GDM1 (cell line): Measurements from ENCODE around the gene AGMO.

ENCODE experiments used
- DNase-seq: peaks from one replicate; lab custom pipeline; 2025; lab: John Stamatoyannopoulos, UW

AGMO gene

DNA sequence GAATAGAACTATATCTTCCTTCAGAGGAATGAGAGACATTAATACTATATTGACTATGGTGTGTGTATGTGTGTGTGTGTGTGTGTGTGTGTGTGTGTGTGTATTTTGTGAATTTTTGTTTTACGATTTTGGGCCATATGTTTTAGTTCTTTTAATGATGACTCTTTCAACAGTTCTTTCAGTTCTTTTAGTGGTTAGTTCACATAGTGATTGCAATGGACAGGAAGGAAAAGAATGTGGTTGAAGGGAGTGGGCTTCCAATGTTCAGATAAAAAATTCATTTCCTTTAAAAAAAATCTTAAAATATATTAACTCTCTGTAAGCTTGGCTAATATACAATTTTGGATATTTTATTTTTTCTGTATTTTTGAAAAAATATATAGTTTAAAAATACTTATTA, 343.6 kb downstream of the AGMO start:
- DNase-seq, result no peak

GRCh38 chr7:15215616-15216015, 346.2 kb downstream of the AGMO start:
- DNase-seq, result no peak

GRCh38 chr7:15214976-15215375, 346.8 kb downstream of the AGMO start:
- DNase-seq, result no peak

- DNase-seq, result no peak
These were observed 348.7 kb downstream of the AGMO start for GRCh38 chr7:15213093-15213492.

GRCh38 chr7:15209429-15209828, 352.4 kb downstream of the AGMO start:
- no peak for DNase-seq

- DNase-seq, result no peak
These were observed 357.4 kb downstream of the AGMO start for GRCh38 chr7:15204421-15204820.

DNA sequence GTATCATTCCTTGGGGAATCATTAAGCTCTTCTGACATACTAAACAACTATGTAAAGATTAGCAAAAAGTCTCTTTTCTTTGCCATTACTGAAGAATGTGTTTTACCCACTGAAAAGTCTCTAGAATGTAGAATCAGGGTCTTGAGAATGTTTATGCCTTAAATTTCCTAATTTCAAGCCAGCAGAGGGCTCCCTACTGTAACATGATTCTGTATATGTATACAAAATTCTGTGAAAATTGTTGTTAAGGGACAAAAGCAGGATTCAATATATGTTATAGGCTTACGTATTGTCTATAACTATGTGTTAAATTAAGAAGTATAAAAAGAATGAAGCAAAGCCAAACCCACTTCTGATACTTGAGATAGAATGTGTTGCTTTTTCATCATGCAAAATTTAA, 362.3 kb downstream of the AGMO start:
- DNase-seq, result no peak

- no peak for DNase-seq
These were observed 364.5 kb downstream of the AGMO start for GRCh38 chr7:15197042-15197977.

DNA sequence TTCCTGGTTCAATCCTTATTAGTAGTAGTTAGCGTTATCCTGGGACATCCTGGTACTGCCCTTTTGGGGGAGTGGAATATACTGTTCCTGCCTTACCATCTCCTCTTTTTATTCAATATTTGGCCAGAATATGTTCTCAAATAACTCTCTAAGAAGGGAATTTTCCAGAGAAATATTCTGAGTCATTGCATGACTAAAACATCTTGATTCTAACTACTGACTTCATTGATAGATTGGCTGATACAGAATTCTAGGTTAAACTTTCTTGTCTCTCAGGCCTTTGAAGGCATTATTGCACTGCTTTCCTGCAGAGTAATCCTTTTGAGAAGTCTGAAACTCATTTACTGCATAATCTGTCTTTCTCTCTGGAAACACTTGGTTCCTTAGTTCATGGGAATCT, 383.8 kb downstream of the AGMO start:
- no peak for DNase-seq

DNA sequence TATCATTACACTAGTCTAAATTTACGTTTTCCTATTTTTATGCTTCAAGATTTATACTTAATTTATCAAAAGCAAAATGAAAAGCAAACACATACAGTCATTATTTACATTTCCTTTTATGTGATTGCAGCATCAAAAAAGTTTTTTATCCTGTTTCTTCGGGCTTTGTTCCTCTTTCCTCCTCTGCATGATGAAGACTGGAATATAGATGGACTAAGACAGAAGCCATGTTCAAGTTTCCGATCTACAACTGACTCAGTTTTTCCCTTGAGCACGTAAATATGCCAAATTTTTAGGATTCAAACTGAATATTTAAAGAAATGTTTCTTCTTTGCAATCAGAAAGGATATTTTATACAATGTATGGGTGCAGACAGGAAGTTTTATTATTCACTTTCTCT, 385.7 kb downstream of the AGMO start:
- no peak for DNase-seq

DNA sequence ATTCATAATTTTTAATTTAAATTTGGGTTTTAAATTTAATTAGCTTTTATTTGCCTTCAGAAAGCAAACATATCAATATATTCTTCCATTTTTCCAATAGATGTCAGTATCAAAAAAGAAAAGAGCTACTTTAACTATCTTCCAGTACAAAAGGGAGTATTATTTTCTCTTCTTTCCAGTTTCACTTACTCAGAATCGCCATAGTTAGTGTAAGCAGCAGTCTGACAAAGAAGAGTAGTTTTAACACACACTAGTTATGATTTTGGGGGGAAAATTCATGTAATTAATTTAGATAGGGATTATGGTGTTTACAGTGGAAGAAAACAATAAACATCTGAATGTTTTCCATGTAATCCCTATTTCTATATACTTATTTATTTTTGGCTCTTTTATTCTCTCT, 386.7 kb downstream of the AGMO start:
- no peak for DNase-seq

GRCh38 chr7:15174485-15174884, 387.3 kb downstream of the AGMO start:
- DNase-seq, result no peak

DNA sequence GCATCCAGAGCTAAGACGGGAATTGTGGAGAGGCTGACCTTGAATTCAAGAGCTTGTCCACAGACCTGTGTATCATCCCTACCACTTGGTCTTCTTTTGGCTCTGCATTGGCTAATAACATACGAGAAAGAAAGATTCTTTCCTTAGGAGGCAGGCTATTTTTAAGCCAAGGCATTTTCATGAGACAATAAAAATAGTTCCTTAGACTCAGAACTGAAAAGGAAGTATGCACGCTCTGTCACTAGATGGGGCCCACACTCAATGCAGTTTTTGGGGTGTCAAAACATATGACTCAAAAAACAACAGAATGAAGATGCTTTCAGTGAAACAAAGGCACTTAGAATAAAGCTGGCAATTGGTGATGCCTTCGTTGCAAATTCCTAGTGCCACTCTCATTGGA, 393.3 kb downstream of the AGMO start:
- DNase-seq, result no peak

- DNase-seq, result no peak
These were observed 393.9 kb downstream of the AGMO start for GRCh38 chr7:15167912-15168311.

DNA sequence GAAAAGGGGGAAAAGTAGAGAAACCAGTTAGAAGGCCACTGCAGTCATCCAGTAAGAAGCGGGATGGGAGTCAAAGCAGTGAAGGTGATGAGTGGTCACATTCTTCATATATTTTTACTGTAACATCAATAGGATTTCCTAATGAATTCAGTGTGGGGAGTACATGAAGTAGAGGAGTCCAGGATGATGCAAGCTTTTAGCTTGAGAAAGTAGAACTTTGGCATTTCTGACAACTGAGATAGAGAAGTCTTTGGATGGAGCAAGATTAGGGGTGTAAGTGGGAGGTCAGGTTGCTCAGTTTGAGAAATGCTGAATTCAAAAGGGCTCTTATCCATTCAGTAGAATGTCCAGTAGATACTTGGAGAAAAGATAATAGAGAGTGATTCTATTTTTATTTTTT, 395.2 kb downstream of the AGMO start:
- no peak for DNase-seq

DNA sequence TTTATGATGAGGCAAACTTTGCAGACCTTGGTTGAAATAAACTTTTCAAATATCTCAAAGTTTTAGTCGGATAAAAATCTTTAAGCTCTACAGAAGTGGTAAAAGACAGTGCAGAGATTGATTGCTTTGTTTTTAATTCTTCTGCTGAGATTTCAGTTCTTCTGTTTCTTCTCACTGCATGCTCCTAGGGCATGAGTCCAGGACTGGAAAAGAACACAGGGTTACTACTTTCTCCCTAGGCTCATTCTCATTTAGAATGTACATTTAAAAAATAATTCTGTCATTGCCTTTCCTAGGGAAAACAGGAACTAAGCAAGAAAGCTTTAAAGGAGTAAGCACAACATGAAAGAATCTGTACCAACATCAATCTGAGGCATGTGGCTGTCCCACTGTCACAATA, 402.6 kb downstream of the AGMO start:
- no peak for DNase-seq

DNA sequence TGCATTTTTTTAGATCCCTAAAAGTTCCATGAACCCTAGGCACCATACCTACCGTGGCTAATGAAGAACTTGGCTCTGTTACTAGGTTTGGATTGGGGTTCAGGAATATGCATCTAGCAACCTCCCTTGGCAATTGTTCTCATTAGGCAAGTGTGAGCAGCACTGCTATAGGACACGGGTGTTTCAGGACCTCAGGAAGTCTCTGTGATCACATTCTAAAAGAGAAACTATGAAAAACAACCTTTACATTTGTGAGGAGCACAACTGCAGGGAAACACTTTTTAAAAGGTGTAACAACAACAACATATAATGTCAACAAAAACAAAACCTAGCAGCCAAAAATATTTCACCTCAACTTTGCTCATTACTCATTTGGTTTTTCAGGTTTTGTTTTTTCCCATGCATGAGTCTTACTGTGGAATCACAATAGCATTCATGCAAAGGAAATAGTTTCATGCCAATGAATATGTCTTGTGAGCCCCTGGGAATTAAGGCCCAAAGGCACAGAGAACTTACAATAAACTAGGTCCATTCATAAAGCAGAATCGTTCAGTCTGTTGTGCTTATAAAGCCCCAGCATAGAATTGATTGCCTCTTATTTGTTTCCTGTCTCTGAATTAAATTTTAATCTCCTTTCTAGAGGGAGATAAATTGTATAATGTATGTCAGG, 403.5 kb downstream of the AGMO start:
- DNase-seq, result no peak
